Right renal cortex interstitium (tissue), 3 donors: ENCODE results near the gene HPSE2. TPM values are rescaled to one million over a fixed set of nuclear protein-coding genes. Genes with fewer than 3 reads are reported as not detected.
"Not testable (repeated sequence)": the region's sequence is repeated elsewhere in the genome, so short reads cannot be mapped to it uniquely, and the experiment has no call there.

Experiments used
- DNase-seq, 3 donors: peaks; one replicate each; pipeline ENCODE4 v3.0.0-alpha.2; 2013; ENCODE audit warnings: low read depth in 3 of 3, low spot score in 2 of 3
- polyA plus RNA-seq, 3 donors: library from polyadenylated mRNA; unstranded; fragments of 120-200 nt; gene quantifications; one replicate each; pipeline ENCODE4 v1.2.1, GENCODE V29; 2013; ENCODE audit not compliant: insufficient read length in 3 of 3

HPSE2 gene
- polyA plus RNA-seq, 3 donors: 0.78 to 1.7 (median 1.5) TPM

GRCh38 chr10:98586096-98586495 lies 649.6 kb downstream of the HPSE2 start:
- no peak for DNase-seq

GRCh38 chr10:98582363-98582762 lies 653.3 kb downstream of the HPSE2 start:
- DNase-seq: no peak

- DNase-seq: no peak
Measured at GRCh38 chr10:98577578-98577977, 658.1 kb downstream of the HPSE2 start.

- DNase-seq: no peak
Measured at GRCh38 chr10:98577168-98577567, 658.5 kb downstream of the HPSE2 start.

GRCh38 chr10:98576096-98576495 lies 659.6 kb downstream of the HPSE2 start:
- DNase-seq: no peak

- no peak for DNase-seq
Measured at GRCh38 chr10:98572594-98572993, 663.1 kb downstream of the HPSE2 start.

GRCh38 chr10:98570834-98571233 lies 664.8 kb downstream of the HPSE2 start:
- peak in 1 of 3 donors; percentile 38 for DNase-seq

- no peak for DNase-seq
Measured at GRCh38 chr10:98569853-98570252, 665.8 kb downstream of the HPSE2 start.

GRCh38 chr10:98568551-98568950 lies 667.1 kb downstream of the HPSE2 start:
- no peak for DNase-seq

- DNase-seq: no peak
Measured at GRCh38 chr10:98567391-98568133, 668.1 kb downstream of the HPSE2 start.

GRCh38 chr10:98563811-98564210 lies 671.8 kb downstream of the HPSE2 start:
- DNase-seq: no peak

GRCh38 chr10:98560565-98560964 lies 675.1 kb downstream of the HPSE2 start:
- no peak for DNase-seq

- DNase-seq: no peak
Measured at GRCh38 chr10:98556061-98556460, 679.6 kb downstream of the HPSE2 start.

GRCh38 chr10:98555021-98555619 lies 680.5 kb downstream of the HPSE2 start:
- DNase-seq: no peak

GRCh38 chr10:98541561-98541960 lies 694.1 kb downstream of the HPSE2 start:
- DNase-seq: not testable (repeated sequence)

- DNase-seq: no peak
Measured at GRCh38 chr10:98539578-98539977, 696.1 kb downstream of the HPSE2 start.

- peak in 2 of 3 donors; percentile 16 to 23 for DNase-seq
Measured at GRCh38 chr10:98538472-98538871, 697.2 kb downstream of the HPSE2 start.

GRCh38 chr10:98536551-98536950 lies 699.1 kb downstream of the HPSE2 start:
- no peak for DNase-seq

GRCh38 chr10:98533746-98534445 lies 701.8 kb downstream of the HPSE2 start:
- no peak for DNase-seq

GRCh38 chr10:98533241-98533640 lies 702.4 kb downstream of the HPSE2 start:
- DNase-seq: no peak

- DNase-seq: no peak
Measured at GRCh38 chr10:98528805-98529183, 706.9 kb downstream of the HPSE2 start.
